Esophagus muscularis mucosa (tissue), 4 donors: ENCODE data around the gene PADI2. TPM values are rescaled to one million over a fixed set of nuclear protein-coding genes. Genes with fewer than 3 reads are reported as not detected.

Source experiments
- DNase-seq: peaks from one replicate; pipeline ENCODE4 v3.0.0-alpha.2; 2017; ENCODE audit errors: extremely low spot score
- H3K27ac ChIP-seq, 4 donors: fragments of 200-600 bp; sonication (generic); replicated peaks in 1 of 4; 1 replicate in 3 of 4; 2 replicates in 1 of 4; pipeline ENCODE4 v1.5.1; 2016 to 2019; ENCODE audit warnings: mild to moderate bottlenecking in 1 of 4
- H3K27me3 ChIP-seq, 4 donors: fragments of 200-600 bp; sonication (generic); one replicate each; pipeline versions ENCODE4 v1.5.1 to v1.6.0; 2016 to 2019
- H3K36me3 ChIP-seq, 4 donors: fragments of 200-600 bp; sonication (generic); one replicate each; pipeline ENCODE4 v1.5.1; 2016 to 2019
- H3K4me1 ChIP-seq, 4 donors: fragments of 200-600 bp; sonication (generic); one replicate each; pipeline ENCODE4 v1.5.1; 2016 to 2019
- H3K4me3 ChIP-seq, 4 donors: fragments of 200-600 bp; sonication (generic); 1 replicate in 2 of 4; 2 replicates in 2 of 4; pipeline ENCODE4 v1.5.1; 2016 to 2019; ENCODE audit warnings: mild to moderate bottlenecking in 4 of 4, moderate library complexity in 1 of 4
- H3K9me3 ChIP-seq, 4 donors: fragments of 200-600 bp; sonication (generic); 1 replicate in 3 of 4; 2 replicates in 1 of 4; pipeline ENCODE4 v1.5.1; 2016 to 2019
- EP300 ChIP-seq: sonication (generic); formaldehyde crosslinking; IDR thresholded peaks from one replicate; pipeline ENCODE4 v1.6.1; 2017; ENCODE audit warnings: antibody characterized with exemption
- POLR2A ChIP-seq: fragments of 450-650 bp; IDR thresholded peaks from one replicate; pipeline ENCODE4 v1.6.1; 2017; ENCODE audit warnings: antibody characterized with exemption, moderate library complexity, mild to moderate bottlenecking, low read depth
- POLR2AphosphoS5 ChIP-seq, 2 donors: sonication (generic); formaldehyde crosslinking; IDR thresholded peaks; one replicate each; pipeline ENCODE4 v1.6.1; 2017; ENCODE audit warnings: antibody characterized with exemption in 2 of 2
- WGBS: methylation state at CpG from one replicate; pipeline ENCODE4 v1.1.5; 2018; 5-methylcytosine and 5-hydroxymethylcytosine counted together
- intact Hi-C: fragments of 100-400 bp; cut with DNase I; formaldehyde crosslinking; loops from one replicate; pipeline ENCODE4 v1.15.1; 2023
- total RNA-seq, 4 donors: library from RNA; depleted of rRNA; stranded (reverse); fragments of >200 nt; gene quantifications; one replicate each; pipeline versions ENCODE4 v1.1.0 to v1.2.1, GENCODE V29; 2016
- TF ChIP-seq, protein P1 (sequence below), 3 experiments: fragments of 200-600 bp in 2 of 3; fragments of 450-650 bp in 1 of 3; sonication (generic) in 2 of 3; IDR thresholded peaks; one replicate each; pipeline ENCODE4 v1.5.1; 2017 to 2019; ENCODE audit warnings: antibody characterized with exemption in 3 of 3, mild to moderate bottlenecking in 2 of 3, moderate library complexity in 1 of 3

PADI2 gene
- total RNA-seq, 4 donors from 2014 or later, result 0.39 to 2.0 (median 0.65) TPM

DNA sequence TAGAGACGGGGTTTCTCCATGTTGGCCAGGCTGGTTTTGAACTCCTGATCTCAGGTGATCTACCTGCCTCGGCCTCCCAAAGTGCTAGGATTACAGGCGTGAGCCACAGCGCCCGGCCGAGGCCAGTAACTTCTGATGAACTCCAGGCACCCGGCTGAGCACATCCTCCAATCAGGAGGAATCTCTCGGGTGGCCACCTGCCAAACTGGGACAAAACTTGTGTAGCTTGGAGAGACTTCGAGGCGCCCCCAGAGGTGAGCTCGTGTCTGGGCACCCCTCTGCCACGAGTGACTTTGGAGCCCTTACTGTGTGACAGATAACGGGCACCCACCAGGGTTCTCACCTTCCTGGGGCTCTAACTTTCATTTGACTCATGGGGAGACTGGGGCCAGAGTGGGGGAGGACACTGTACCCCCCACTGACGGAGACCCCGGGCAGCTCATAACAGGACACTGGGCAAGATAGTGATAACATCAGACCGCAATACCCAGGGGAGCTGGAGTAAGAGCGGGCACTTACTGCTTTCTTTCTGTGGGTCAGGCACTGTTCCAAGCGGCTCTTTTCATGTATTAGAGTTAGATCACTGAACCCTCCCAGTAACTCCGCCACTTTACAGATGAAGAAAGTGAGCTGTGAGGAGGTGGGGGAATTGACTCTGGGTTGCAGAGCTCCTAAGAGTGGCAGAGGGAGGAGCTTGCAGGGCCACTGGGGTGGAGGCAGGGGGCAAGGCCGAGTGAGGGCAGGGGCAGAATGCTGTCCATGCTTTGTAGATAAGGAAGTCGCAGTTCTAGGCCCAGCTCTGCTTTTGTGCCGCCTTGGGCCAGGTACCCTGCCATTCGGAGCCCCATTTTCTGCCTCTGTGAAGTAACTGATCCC is 1.9 kb upstream of the PADI2 start:
- DNase-seq, result no peak
- no peak overlapping the region for H3K27ac ChIP-seq

DNA sequence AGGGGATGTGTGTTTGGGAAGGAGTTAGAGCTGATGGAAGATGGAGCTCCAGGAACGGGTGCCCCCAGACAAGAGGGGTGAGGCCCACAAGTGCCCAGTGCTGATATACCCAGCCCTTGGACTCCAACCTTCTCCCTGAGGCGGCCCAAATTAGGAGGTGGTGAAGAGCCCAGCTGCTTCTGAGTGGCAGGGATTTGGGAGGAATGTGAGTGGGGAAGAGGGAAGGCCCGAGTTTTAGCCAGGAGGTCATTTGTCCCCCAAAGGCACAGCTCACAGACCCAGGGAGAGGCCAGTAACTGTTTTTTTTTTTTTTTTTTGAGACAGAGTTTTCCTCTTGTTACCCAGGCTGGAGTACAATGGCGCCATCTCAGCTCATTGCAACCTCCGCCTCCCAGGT is 1.2 kb upstream of the PADI2 start:
- intact Hi-C loops, result loop anchor here (10.0 kb wide), 1 partner anchor 214 kb away; no protein-coding TSS in a partner anchor
- Histone ChIP-seq H3K27me3 (peaks cover 0 to 54% (median 18%) of the 10 kb centered on the region in 4 donors), H3K4me3 (no peak overlapping the region), H3K36me3 (no peaks in the 10 kb centered on the region), H3K27ac (no peak overlapping the region), H3K4me1 (peaks cover 15 to 18% (median 17%) of the 10 kb centered on the region in 4 donors), H3K9me3 (no peaks in the 10 kb centered on the region)
- WGBS, result 92% methylated on average over 5 of the region's 5 CpGs
- no peak for DNase-seq
- TF ChIP-seq, protein P1, sequence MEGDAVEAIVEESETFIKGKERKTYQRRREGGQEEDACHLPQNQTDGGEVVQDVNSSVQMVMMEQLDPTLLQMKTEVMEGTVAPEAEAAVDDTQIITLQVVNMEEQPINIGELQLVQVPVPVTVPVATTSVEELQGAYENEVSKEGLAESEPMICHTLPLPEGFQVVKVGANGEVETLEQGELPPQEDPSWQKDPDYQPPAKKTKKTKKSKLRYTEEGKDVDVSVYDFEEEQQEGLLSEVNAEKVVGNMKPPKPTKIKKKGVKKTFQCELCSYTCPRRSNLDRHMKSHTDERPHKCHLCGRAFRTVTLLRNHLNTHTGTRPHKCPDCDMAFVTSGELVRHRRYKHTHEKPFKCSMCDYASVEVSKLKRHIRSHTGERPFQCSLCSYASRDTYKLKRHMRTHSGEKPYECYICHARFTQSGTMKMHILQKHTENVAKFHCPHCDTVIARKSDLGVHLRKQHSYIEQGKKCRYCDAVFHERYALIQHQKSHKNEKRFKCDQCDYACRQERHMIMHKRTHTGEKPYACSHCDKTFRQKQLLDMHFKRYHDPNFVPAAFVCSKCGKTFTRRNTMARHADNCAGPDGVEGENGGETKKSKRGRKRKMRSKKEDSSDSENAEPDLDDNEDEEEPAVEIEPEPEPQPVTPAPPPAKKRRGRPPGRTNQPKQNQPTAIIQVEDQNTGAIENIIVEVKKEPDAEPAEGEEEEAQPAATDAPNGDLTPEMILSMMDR (IDR thresholded peaks at IDR 0.05), result no peak
- no peak for TF ChIP-seq POLR2A
- TF ChIP-seq POLR2AphosphoS5 (IDR thresholded peaks at IDR 0.05), result no peak
- no peak for TF ChIP-seq EP300

More for the DNA sequence above, 1.9 kb upstream of the PADI2 start:
- Histone ChIP-seq H3K4me1 (peaks cover 19 to 25% (median 22%) of the 10 kb centered on the region in 4 donors), H3K27me3 (peaks cover 0 to 53% (median 18%) of the 10 kb centered on the region in 4 donors), H3K4me3 (no peak overlapping the region), H3K36me3 (no peaks in the 10 kb centered on the region), H3K9me3 (no peaks in the 10 kb centered on the region)
- TF ChIP-seq EP300, result no peak
- 81% methylated on average over 10 of the region's 23 CpGs for WGBS
- intact Hi-C loops, result loop anchor here (10.0 kb wide), 1 partner anchor 214 kb away; no protein-coding TSS in a partner anchor

DNA sequence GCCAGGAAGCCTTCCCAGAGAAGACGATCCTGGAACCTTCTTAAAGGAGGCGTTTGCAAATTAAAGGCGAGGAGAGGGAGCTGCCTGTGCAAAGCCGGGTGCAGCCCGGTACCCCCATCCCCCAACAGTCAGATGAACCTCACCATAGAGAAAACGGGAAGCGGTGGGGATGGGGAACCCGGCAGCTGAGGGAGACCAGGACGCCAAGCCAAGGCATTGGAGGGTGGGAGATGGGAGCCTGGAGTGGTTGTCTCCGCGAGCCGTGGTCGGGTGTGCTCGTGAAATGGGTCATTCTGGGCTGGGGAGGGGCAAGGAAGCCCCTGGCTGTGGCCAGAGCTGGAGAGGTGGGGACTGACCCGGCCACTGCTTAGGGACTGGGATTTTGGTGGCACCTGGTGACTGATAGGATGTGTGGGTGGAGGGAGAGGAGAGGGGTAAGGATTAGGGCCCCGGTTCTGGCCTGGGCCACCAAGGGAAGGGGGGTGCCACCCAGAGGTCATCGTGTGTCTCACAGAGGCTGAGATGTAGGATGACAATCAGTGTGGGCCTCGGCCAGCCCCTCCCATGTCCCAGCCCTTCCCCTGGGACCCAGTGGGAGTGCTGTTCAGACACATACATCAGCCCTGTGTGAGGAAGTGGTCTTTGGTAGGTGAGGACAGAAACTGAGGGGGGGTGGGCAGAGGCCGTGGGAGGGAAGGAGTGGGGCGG is 676 bp upstream of the PADI2 start:
- H3K4me1 ChIP-seq, result peaks cover 15 to 18% (median 17%) of the 10 kb centered on the region in 4 donors
- DNase-seq, result no peak
- WGBS, result 63% methylated on average over 20 of the region's 20 CpGs
- H3K4me3 ChIP-seq, result peak overlapping the region; percentile 36 to 57 (median 42)
- H3K27ac ChIP-seq, result no peak overlapping the region
- H3K9me3 ChIP-seq, result no peaks in the 10 kb centered on the region
- no peak for TF ChIP-seq POLR2A
- TF ChIP-seq, protein P1 (IDR thresholded peaks at IDR 0.05), result no peak
- TF ChIP-seq EP300, result no peak
- no peak for TF ChIP-seq POLR2AphosphoS5 (IDR thresholded peaks at IDR 0.05)
- H3K36me3 ChIP-seq, result no peaks in the 10 kb centered on the region
- peaks cover 0 to 53% (median 18%) of the 10 kb centered on the region in 4 donors for H3K27me3 ChIP-seq
- intact Hi-C loops, result loop anchor here (10.0 kb wide), 1 partner anchor 215 kb away; no protein-coding TSS in a partner anchor

DNA sequence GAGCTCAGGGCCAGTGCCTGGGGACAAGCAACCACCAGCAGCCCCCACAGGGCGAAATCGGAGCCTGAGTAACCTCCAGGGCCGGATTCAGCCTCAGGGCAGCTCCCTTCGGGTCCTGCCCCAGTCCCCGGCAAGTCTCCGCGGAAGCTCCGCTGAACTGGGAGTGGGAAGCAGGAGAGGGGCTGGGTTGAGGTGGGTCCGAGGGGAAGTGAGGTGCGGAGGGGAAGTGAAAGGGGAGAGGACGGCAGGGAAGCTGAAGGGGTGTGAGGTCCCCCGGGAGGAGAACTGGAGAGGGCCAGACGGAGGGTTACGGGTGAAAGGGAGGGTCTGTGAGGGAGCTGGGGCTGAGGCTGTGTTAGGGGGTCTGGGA is 560 bp downstream of the PADI2 start:
- H3K36me3 ChIP-seq, result no peaks in the 10 kb centered on the region
- DNase-seq, result no peak
- TF ChIP-seq EP300 (no peak), POLR2AphosphoS5 (IDR thresholded peaks at IDR 0.05) (no peak), POLR2A (no peak)
- TF ChIP-seq, protein P1 (IDR thresholded peaks at IDR 0.05), result no peak
- peak overlapping the region; percentile 36 to 57 (median 42) for H3K4me3 ChIP-seq
- peaks cover 0 to 50% (median 18%) of the 10 kb centered on the region in 4 donors for H3K27me3 ChIP-seq
- WGBS, result 19% methylated on average over 14 of the region's 14 CpGs
- no peaks in the 10 kb centered on the region for H3K9me3 ChIP-seq
- no peak overlapping the region for H3K27ac ChIP-seq
- peaks cover 16 to 22% (median 18%) of the 10 kb centered on the region in 4 donors for H3K4me1 ChIP-seq
- intact Hi-C loops, result no loop called here

DNA sequence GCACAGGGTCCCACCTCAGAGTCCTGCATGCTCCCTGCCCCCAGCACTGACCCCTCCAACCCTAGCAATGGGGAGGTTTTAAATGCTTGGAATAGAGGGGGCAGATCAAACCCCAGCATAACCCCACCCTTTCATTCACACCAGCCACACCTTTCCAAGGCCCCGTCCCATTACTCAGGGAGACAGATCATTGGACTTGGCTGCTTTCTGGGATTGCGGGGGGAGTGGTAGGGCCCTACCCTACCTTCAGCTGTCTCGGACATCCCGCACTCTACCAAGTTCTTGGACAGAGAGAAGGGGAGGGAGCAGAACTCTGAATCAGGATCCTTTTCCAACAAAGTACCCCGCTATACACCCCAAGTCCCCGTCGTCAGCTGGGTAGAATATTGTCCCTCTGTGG is 983 bp downstream of the PADI2 start:
- no peaks in the 10 kb centered on the region for H3K9me3 ChIP-seq
- H3K27me3 ChIP-seq, result peaks cover 0 to 50% (median 18%) of the 10 kb centered on the region in 4 donors
- no peak for TF ChIP-seq POLR2AphosphoS5 (IDR thresholded peaks at IDR 0.05)
- TF ChIP-seq POLR2A, result no peak
- no peak for TF ChIP-seq EP300
- TF ChIP-seq, protein P1 (IDR thresholded peaks at IDR 0.05), result no peak
- intact Hi-C loops, result no loop called here
- no peaks in the 10 kb centered on the region for H3K36me3 ChIP-seq
- DNase-seq, result no peak
- H3K4me3 ChIP-seq, result peak overlapping the region in 2 of 4 donors; percentile 36 to 57
- peaks cover 16 to 23% (median 19%) of the 10 kb centered on the region in 4 donors for H3K4me1 ChIP-seq
- H3K27ac ChIP-seq, result no peak overlapping the region
- WGBS, result 44% methylated on average over 7 of the region's 7 CpGs
